SU-DHL-6 (cell line): ENCODE data around the gene MYBPC3.
"Not testable (repeated sequence)": the region's sequence is repeated elsewhere in the genome, so short reads cannot be mapped to it uniquely, and the experiment has no call there.

Experiments
- EZH2phosphoT487 ChIP-seq: fragments of 200-600 bp; sonication (generic), shearing (Covaris generic); conservative IDR thresholded peaks from 2 replicates; pipeline ENCODE4 v1.6.1; 2018; ENCODE audit warnings: mild to moderate bottlenecking, antibody characterized with exemption, low read length, moderate library complexity, mixed read lengths
- TF ChIP-seq, protein P1 (sequence below): fragments of 200-600 bp; sonication (generic); IDR thresholded peaks from one replicate; pipeline ENCODE4 v1.5.1; 2017; ENCODE audit warnings: antibody characterized with exemption, mild to moderate bottlenecking, low read length, moderate library complexity; ENCODE audit not compliant: insufficient read depth, poor library complexity, severe bottlenecking

GRCh38 chr11:47334699-47335411 lies 17.6 kb downstream of the MYBPC3 start:
- TF ChIP-seq, protein P1, sequence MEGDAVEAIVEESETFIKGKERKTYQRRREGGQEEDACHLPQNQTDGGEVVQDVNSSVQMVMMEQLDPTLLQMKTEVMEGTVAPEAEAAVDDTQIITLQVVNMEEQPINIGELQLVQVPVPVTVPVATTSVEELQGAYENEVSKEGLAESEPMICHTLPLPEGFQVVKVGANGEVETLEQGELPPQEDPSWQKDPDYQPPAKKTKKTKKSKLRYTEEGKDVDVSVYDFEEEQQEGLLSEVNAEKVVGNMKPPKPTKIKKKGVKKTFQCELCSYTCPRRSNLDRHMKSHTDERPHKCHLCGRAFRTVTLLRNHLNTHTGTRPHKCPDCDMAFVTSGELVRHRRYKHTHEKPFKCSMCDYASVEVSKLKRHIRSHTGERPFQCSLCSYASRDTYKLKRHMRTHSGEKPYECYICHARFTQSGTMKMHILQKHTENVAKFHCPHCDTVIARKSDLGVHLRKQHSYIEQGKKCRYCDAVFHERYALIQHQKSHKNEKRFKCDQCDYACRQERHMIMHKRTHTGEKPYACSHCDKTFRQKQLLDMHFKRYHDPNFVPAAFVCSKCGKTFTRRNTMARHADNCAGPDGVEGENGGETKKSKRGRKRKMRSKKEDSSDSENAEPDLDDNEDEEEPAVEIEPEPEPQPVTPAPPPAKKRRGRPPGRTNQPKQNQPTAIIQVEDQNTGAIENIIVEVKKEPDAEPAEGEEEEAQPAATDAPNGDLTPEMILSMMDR: not testable (repeated sequence)
- not testable (repeated sequence) for TF ChIP-seq EZH2phosphoT487
